Activated CD8-positive, alpha-beta T cell treated with anti-CD3 and anti-CD28 coated beads, Interleukin-2, amount 10 ng/mL, durations not matched to agents 7 days and 5 days (primary cell): ENCODE measurements around the gene DNAH1. TPM values are rescaled to one million over a fixed set of nuclear protein-coding genes. Genes with fewer than 3 reads are reported as not detected.

Source experiments
- ATAC-seq: fragments of 150-1000 bp; cut with Tn5 transposase; one replicate; pipeline ENCODE4 v1.10.0; 2021; ENCODE audit warnings: moderate library complexity
- CTCF ChIA-PET: fragments of 350-600 bp; sonication (Branson Sonifier 250); formaldehyde crosslinking; loops from one replicate; lab custom pipeline; 2021; ENCODE audit warnings: antibody characterized with exemption; lab: Charles Lee
- POLR2A ChIA-PET: fragments of 350-600 bp; sonication (Branson Sonifier 250); formaldehyde crosslinking; loops from one replicate; lab custom pipeline; 2021; ENCODE audit warnings: antibody characterized with exemption; lab: Charles Lee
- DNase-seq: peaks from one replicate; pipeline ENCODE4 v3.0.0-alpha.2; 2020
- H3K27ac Mint-ChIP-seq: one replicate; pipeline ENCODE4 v1.8.0; 2021; ENCODE audit warnings: mild to moderate bottlenecking, mixed read lengths
- H3K27me3 Mint-ChIP-seq: one replicate; pipeline ENCODE4 v1.8.0; 2021; ENCODE audit warnings: low read depth, mixed read lengths
- H3K36me3 Mint-ChIP-seq: one replicate; pipeline ENCODE4 v1.8.0; 2021; ENCODE audit warnings: low read depth, mixed read lengths
- H3K4me1 Mint-ChIP-seq: one replicate; pipeline ENCODE4 v1.8.0; 2021; ENCODE audit warnings: low read depth, mixed read lengths
- H3K4me3 Mint-ChIP-seq: one replicate; pipeline ENCODE4 v1.8.0; 2021; ENCODE audit warnings: mild to moderate bottlenecking, mixed read lengths
- H3K9me3 Mint-ChIP-seq: one replicate; pipeline ENCODE4 v1.8.0; 2022; ENCODE audit warnings: mixed read lengths; ENCODE audit not compliant: insufficient read depth
- total RNA-seq, 2 experiments: library from RNA; stranded (reverse); gene quantifications; one replicate each; pipeline ENCODE4 v1.2.3, GENCODE V29; 2021

DNAH1 gene
- total RNA-seq, 2 experiments from 2014 or later: 18.1 to 20.2 TPM

GRCh38 chr3:52361454-52361853 lies 45.3 kb downstream of the DNAH1 start:
- ATAC-seq (no peak), DNase-seq (no peak)
- Mint-ChIP-seq H3K36me3 (peaks cover 5% of the 10 kb centered on the region), H3K4me3 (no peak overlapping the region), H3K27me3 (no peaks in the 10 kb centered on the region), H3K27ac (no peak overlapping the region), H3K4me1 (peaks cover 6% of the 10 kb centered on the region), H3K9me3 (no peaks in the 10 kb centered on the region)
- ChIA-PET CTCF (interaction anchor here (1.8 to 3.4 kb wide), 2 partner anchors 22 to 23 kb away, joined by 4 to 12 read pairs; no protein-coding TSS in a partner anchor), POLR2A (interaction anchor here (0.6 kb wide), 1 partner anchor 437 kb away, joined by 3 read pairs; no protein-coding TSS in a partner anchor)

DNA sequence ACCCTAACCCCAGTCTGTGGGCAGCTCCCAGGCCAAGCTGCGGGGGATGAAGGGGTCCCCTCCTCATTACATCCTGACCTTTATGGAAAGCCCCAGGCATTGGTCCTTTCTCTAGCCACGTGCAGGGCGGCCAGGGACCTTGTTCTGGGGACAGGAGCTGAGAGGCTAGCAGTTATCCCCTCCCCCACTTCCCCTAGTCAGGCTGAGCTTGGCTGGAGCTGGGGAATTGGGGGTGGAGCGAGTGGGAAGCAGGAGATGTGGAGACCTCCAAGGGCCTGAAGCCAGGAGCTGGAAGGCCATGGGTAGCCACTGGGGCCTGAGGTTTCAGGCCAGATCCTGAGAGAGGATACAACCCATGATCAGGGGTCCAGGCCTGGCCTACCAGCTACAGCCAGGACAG lies 45.8 kb downstream of the DNAH1 start:
- DNase-seq (no peak), ATAC-seq (no peak)
- H3K9me3 Mint-ChIP-seq: no peaks in the 10 kb centered on the region
- peaks cover 6% of the 10 kb centered on the region for H3K4me1 Mint-ChIP-seq
- POLR2A ChIA-PET: interaction anchor here (0.6 kb wide), 1 partner anchor 436 kb away, joined by 3 read pairs; no protein-coding TSS in a partner anchor
- no peaks in the 10 kb centered on the region for H3K27me3 Mint-ChIP-seq
- no peak overlapping the region for H3K4me3 Mint-ChIP-seq
- peaks cover 5% of the 10 kb centered on the region for H3K36me3 Mint-ChIP-seq
- CTCF ChIA-PET: interaction anchor here (1.1 to 3.4 kb wide), 3 partner anchors 11 to 23 kb away, joined by 4 to 12 read pairs (median 5); no protein-coding TSS in a partner anchor
- H3K27ac Mint-ChIP-seq: no peak overlapping the region

GRCh38 chr3:52364322-52365035 lies 48.4 kb downstream of the DNAH1 start:
- Mint-ChIP-seq H3K36me3 (peaks cover 5% of the 10 kb centered on the region), H3K27me3 (no peaks in the 10 kb centered on the region), H3K9me3 (no peaks in the 10 kb centered on the region), H3K4me1 (no peaks in the 10 kb centered on the region), H3K4me3 (no peak overlapping the region), H3K27ac (no peak overlapping the region)
- no peak for DNase-seq
- ATAC-seq: no peak
- ChIA-PET POLR2A (interaction anchor here (1.4 kb wide), 1 partner anchor 7 kb away, joined by 4 read pairs; no protein-coding TSS in a partner anchor), CTCF (interaction anchor here (1.0 to 3.4 kb wide), 2 partner anchors 20 to 25 kb away, joined by 3 to 12 read pairs; no protein-coding TSS in a partner anchor)

- H3K4me1 Mint-ChIP-seq: no peaks in the 10 kb centered on the region
- H3K27me3 Mint-ChIP-seq: no peaks in the 10 kb centered on the region
- ChIA-PET POLR2A (no interaction called here), CTCF (interaction anchor here (1.2 kb wide), 1 partner anchor 147 kb away, joined by 4 read pairs; no protein-coding TSS in a partner anchor)
- peaks cover 5% of the 10 kb centered on the region for H3K36me3 Mint-ChIP-seq
- DNase-seq (no peak), ATAC-seq (no peak)
- H3K27ac Mint-ChIP-seq: no peak overlapping the region
- no peak overlapping the region for H3K4me3 Mint-ChIP-seq
- H3K9me3 Mint-ChIP-seq: no peaks in the 10 kb centered on the region
These were observed 50.4 kb downstream of the DNAH1 start for GRCh38 chr3:52366527-52366926.

DNA sequence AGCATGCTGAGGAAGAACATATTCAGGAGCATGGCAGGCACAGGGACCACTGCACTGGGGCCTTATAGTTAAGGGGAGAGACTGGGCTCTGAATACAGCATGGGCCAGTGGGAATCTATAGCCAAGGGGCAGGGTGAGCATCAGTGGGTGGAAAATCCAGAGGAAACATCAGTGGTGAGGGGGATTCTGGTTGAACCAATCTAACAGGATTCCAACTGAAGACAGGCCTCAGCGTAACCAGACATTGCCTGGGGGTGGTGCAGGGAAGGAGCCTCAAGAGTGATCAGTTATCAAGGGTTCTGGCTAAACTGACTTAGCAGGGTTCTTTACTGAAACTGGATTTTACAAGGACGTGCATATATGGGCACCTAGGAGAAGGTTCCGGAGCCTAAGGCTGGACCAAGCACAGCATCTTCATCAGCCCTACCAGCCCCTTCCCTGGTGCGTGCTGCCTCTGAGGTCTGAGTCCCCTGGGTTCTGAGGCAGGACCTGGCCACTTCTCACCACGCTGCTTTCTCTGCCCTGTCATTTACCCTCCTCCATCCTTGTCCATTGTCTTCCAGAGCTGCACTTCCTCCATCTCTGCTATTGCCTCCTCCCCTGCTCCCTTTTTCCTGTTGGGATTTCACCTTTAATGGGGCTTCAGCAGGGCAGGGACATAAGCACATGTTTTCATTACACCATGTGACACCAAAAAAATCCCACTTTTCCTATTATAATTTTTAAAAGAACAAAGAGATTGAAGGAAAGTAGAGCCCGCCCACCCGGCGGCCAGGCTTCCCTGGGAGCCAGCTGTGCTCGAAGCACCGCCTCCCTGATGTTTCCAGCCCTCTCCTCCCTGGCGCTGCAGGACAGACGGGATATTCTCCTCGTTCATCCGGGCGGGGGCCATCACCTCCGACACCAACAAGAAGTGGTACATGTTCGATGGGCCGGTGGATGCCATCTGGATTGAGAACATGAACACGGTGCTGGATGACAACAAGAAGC lies 52.1 kb downstream of the DNAH1 start:
- no peak overlapping the region for H3K27ac Mint-ChIP-seq
- ChIA-PET CTCF (no interaction called here), POLR2A (no interaction called here)
- H3K4me1 Mint-ChIP-seq: peaks cover 5% of the 10 kb centered on the region
- H3K36me3 Mint-ChIP-seq: peaks cover 8% of the 10 kb centered on the region
- ATAC-seq (no peak), DNase-seq (no peak)
- no peaks in the 10 kb centered on the region for H3K9me3 Mint-ChIP-seq
- H3K27me3 Mint-ChIP-seq: no peaks in the 10 kb centered on the region
- no peak overlapping the region for H3K4me3 Mint-ChIP-seq

GRCh38 chr3:52370531-52370930 lies 54.4 kb downstream of the DNAH1 start:
- DNase-seq: no peak
- no peak overlapping the region for H3K27ac Mint-ChIP-seq
- peaks cover 10% of the 10 kb centered on the region for H3K4me1 Mint-ChIP-seq
- no peak overlapping the region for H3K4me3 Mint-ChIP-seq
- POLR2A ChIA-PET: no interaction called here
- CTCF ChIA-PET: no interaction called here
- no peak for ATAC-seq
- H3K27me3 Mint-ChIP-seq: no peaks in the 10 kb centered on the region
- peaks cover 5% of the 10 kb centered on the region for H3K36me3 Mint-ChIP-seq
- H3K9me3 Mint-ChIP-seq: no peaks in the 10 kb centered on the region

DNA sequence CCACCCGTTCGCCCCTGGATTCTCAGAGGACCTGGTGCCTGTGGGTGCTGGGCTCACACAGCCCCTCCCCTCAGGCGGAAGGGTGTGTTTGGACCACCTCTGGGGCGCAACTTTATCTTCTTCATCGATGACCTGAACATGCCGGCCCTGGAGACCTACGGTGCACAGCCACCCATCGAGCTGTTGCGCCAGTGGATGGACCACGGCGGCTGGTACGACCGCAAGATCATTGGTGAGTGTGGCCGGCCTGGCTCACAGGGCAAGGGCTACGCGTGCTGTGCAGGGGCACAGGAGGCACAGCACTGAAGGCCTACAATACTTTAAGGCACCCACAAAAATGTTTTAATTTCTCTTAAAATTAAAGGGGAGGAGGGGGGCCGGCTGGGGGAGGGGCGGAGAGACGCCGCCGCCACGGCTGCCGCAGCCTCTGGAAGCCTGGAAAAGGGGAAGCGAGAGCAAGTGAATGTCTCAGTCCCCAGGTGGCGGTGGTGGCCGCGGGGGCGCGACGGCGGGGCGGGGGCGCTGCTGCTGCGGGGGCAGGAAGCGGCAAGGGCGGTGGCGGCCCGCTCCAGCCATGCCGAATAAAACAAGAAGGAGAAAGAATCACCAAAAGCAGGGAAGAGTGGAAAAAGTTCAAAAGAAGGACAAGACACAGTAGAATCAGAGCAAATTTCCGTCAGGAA lies 56.8 kb downstream of the DNAH1 start:
- CTCF ChIA-PET: interaction anchor here (1.5 kb wide), 1 partner anchor 11 kb away, joined by 5 read pairs; no protein-coding TSS in a partner anchor
- ATAC-seq (no peak), DNase-seq (peak; percentile 23)
- Mint-ChIP-seq H3K4me1 (peaks cover 10% of the 10 kb centered on the region), H3K36me3 (peaks cover 5% of the 10 kb centered on the region), H3K27ac (no peak overlapping the region), H3K27me3 (no peaks in the 10 kb centered on the region), H3K9me3 (no peaks in the 10 kb centered on the region), H3K4me3 (no peak overlapping the region)
- POLR2A ChIA-PET: interaction anchor here (1.1 to 1.4 kb wide), 2 partner anchors 10 to 25 kb away, joined by 3 to 4 read pairs; no protein-coding TSS in a partner anchor

- H3K4me1 Mint-ChIP-seq: peaks cover 10% of the 10 kb centered on the region
- no peak overlapping the region for H3K27ac Mint-ChIP-seq
- H3K36me3 Mint-ChIP-seq: peaks cover 5% of the 10 kb centered on the region
- POLR2A ChIA-PET: interaction anchor here (0.8 kb wide), 1 partner anchor 15 kb away, joined by 3 read pairs; no protein-coding TSS in a partner anchor
- H3K9me3 Mint-ChIP-seq: no peaks in the 10 kb centered on the region
- no peak overlapping the region for H3K4me3 Mint-ChIP-seq
- CTCF ChIA-PET: interaction anchor here (1.2 kb wide), 1 partner anchor 13 kb away, joined by 3 read pairs; no protein-coding TSS in a partner anchor
- no peak for ATAC-seq
- no peak for DNase-seq
- H3K27me3 Mint-ChIP-seq: no peaks in the 10 kb centered on the region
These were observed 57.6 kb downstream of the DNAH1 start for GRCh38 chr3:52373676-52374075.

GRCh38 chr3:52374173-52374572 lies 58.1 kb downstream of the DNAH1 start:
- no peak for DNase-seq
- peaks cover 10% of the 10 kb centered on the region for H3K4me1 Mint-ChIP-seq
- CTCF ChIA-PET: interaction anchor here (1.2 kb wide), 1 partner anchor 14 kb away, joined by 3 read pairs; no protein-coding TSS in a partner anchor
- H3K27ac Mint-ChIP-seq: no peak overlapping the region
- POLR2A ChIA-PET: interaction anchor here (0.8 kb wide), 1 partner anchor 14 kb away, joined by 3 read pairs; no protein-coding TSS in a partner anchor
- H3K36me3 Mint-ChIP-seq: peaks cover 5% of the 10 kb centered on the region
- H3K9me3 Mint-ChIP-seq: no peaks in the 10 kb centered on the region
- H3K4me3 Mint-ChIP-seq: no peak overlapping the region
- no peak for ATAC-seq
- H3K27me3 Mint-ChIP-seq: no peaks in the 10 kb centered on the region

DNA sequence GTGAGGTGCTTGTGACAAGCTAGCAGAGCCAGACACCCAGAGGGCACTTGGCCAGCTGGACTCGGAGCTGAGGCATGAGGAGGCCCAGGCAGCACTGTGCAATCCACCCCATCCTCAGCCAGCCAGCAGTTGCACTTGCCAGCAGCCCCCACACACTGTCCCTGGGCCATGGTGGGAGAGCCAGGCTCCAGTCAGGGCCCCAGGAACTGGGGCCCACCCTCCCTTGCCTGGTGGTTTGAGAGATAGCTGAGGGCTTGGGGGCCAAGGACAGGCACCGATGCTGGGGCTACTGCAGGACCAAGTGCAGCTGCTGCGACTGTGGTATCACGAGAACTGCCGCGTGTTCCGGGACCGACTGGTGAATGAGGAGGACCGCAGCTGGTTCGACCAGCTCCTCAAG lies 63.5 kb downstream of the DNAH1 start:
- Mint-ChIP-seq H3K4me1 (peaks cover 5% of the 10 kb centered on the region), H3K27me3 (no peaks in the 10 kb centered on the region), H3K36me3 (no peaks in the 10 kb centered on the region), H3K27ac (no peak overlapping the region), H3K4me3 (no peak overlapping the region), H3K9me3 (no peaks in the 10 kb centered on the region)
- ChIA-PET CTCF (interaction anchor here (1.1 kb wide), 1 partner anchor 8 kb away, joined by 3 read pairs; no protein-coding TSS in a partner anchor), POLR2A (no interaction called here)
- ATAC-seq (no peak), DNase-seq (no peak)

DNA sequence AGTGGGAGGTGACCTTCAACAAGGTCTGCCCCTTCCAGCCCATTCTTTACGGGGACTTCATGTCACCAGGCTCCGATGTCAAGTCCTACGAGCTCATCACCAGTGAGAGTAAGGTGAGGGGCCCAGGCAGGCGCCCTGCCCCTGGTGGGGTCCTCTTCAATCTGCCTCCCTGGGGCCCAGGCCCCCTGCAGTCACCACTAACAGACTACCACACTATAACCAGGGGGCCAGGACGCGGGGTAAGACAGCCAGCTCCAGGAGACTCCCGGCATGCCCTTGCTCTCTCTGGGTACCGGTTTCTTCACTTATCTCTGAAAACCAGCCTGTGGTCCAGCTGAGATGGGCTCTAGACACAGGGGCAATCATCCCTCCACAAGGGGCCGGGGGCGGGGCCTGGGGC lies 63.9 kb downstream of the DNAH1 start:
- H3K27ac Mint-ChIP-seq: no peak overlapping the region
- H3K4me3 Mint-ChIP-seq: no peak overlapping the region
- H3K36me3 Mint-ChIP-seq: no peaks in the 10 kb centered on the region
- no peaks in the 10 kb centered on the region for H3K27me3 Mint-ChIP-seq
- ChIA-PET POLR2A (no interaction called here), CTCF (interaction anchor here (1.1 kb wide), 1 partner anchor 8 kb away, joined by 3 read pairs; no protein-coding TSS in a partner anchor)
- H3K9me3 Mint-ChIP-seq: no peaks in the 10 kb centered on the region
- DNase-seq: no peak
- H3K4me1 Mint-ChIP-seq: peaks cover 5% of the 10 kb centered on the region
- ATAC-seq: no peak
